GM12878 (cell line): ENCODE data around the gene CFAP299. TPM values are rescaled to one million over a fixed set of nuclear protein-coding genes. Genes with fewer than 3 reads are reported as not detected.

Experiments
- ATAC-seq: fragments of 200-7000 bp; cut with Tn5 transposase; 3 replicates; pipeline ENCODE4 v1.9.1; 2020; ENCODE audit warnings: mild to moderate bottlenecking, moderate library complexity
- BruUV-seq: library from RNA; stranded (reverse); fragments of 400-500 nt; replicated peaks from 2 replicates; lab custom pipeline; 2021; lab: Mats Ljungman, UMichigan
- CTCF ChIA-PET: fragments of 300-600 bp; sonication (Branson Sonifier 250); formaldehyde crosslinking; extraction: SDS; loops from one replicate; lab custom pipeline; 2021; ENCODE audit warnings: inconsistent platforms; lab: Yijun Ruan, JAX
- POLR2A ChIA-PET: fragments of 350-600 bp; formaldehyde crosslinking; extraction: SDS; loops from one replicate; lab custom pipeline; 2021; ENCODE audit warnings: inconsistent platforms; lab: Charles Lee
- RAD21 ChIA-PET: fragments of 300-600 bp; sonication (Branson Sonifier 250); formaldehyde crosslinking; loops from one replicate; lab custom pipeline; 2023; ENCODE audit warnings: antibody characterized with exemption; ENCODE audit not compliant: unreplicated experiment; lab: Charles Lee
- SMC1A ChIA-PET: fragments of 300-600 bp; sonication (Branson Sonifier 250); formaldehyde crosslinking; loops from one replicate; lab custom pipeline; 2023; ENCODE audit not compliant: unreplicated experiment, uncharacterized antibody; lab: Charles Lee
- DNase-seq: peaks from one replicate; pipeline ENCODE4 v3.0.0-alpha.2; 2011; ENCODE audit warnings: low read depth, low spot score
- FAIRE-seq: peaks from 3 replicates; lab custom pipeline; 2011; peaks lifted over from hg19 to GRCh38; lab: Jason Lieb, UNC
- H2AFZ ChIP-seq: 2 replicates; pipeline ENCODE4 v1.6.0; 2011; ENCODE audit warnings: low read depth, low read length, control low read depth; ENCODE audit not compliant: control insufficient read depth
- H3K27ac ChIP-seq: 2 replicates; pipeline ENCODE4 v1.5.1; 2011; ENCODE audit warnings: control low read depth; ENCODE audit not compliant: control insufficient read depth, insufficient read depth
- H3K27me3 ChIP-seq, 2 experiments: replicated peaks in 1 of 2; 2 replicates each; pipeline versions ENCODE4 v1.6.0 to v1.6.1; 2011; ENCODE audit warnings: low read length in 1 of 2; ENCODE audit not compliant: control insufficient read depth in 2 of 2, insufficient read depth in 2 of 2
- H3K36me3 ChIP-seq, 2 experiments: 2 replicates each; pipeline ENCODE4 v1.5.1; 2011; ENCODE audit warnings: low read length in 1 of 2; ENCODE audit not compliant: control insufficient read depth in 2 of 2, insufficient read depth in 2 of 2
- H3K4me1 ChIP-seq: 2 replicates; pipeline ENCODE4 v1.6.1; 2011; ENCODE audit warnings: mild to moderate bottlenecking, low read length, moderate library complexity, mixed read lengths; ENCODE audit not compliant: control insufficient read depth, insufficient read depth
- H3K4me2 ChIP-seq: 2 replicates; pipeline ENCODE4 v1.6.0; 2011; ENCODE audit warnings: control low read depth; ENCODE audit not compliant: control insufficient read depth, insufficient read depth
- H3K4me3 ChIP-seq: fragments of 200-600 bp; sonication (generic); 2 replicates; pipeline ENCODE4 v1.5.1; 2016
- H3K79me2 ChIP-seq: 2 replicates; pipeline ENCODE4 v1.6.0; 2011; ENCODE audit warnings: low read length; ENCODE audit not compliant: control insufficient read depth, insufficient read depth
- H3K9ac ChIP-seq: 2 replicates; pipeline ENCODE4 v1.8.0; 2011; ENCODE audit warnings: low read length, control low read depth, mixed read lengths; ENCODE audit not compliant: control insufficient read depth, insufficient read depth
- H3K9me3 ChIP-seq: replicated peaks from 3 replicates; pipeline ENCODE4 v1.5.1; 2011; ENCODE audit warnings: mild to moderate bottlenecking, low read length; ENCODE audit not compliant: control insufficient read depth, insufficient read depth
- H4K20me1 ChIP-seq: 2 replicates; pipeline ENCODE4 v1.6.0; 2011; ENCODE audit not compliant: control insufficient read depth, insufficient read depth
- ATF3 ChIP-seq: IDR thresholded peaks from 2 replicates; pipeline ENCODE4 v1.6.1; 2011; ENCODE audit warnings: low read depth, mild to moderate bottlenecking, low read length, moderate library complexity, borderline replicate concordance; ENCODE audit errors: extremely low read depth
- E2F8 ChIP-seq: fragments of 450-650 bp; IDR thresholded peaks from 2 replicates; pipeline ENCODE4 v1.6.1; 2018; ENCODE audit warnings: mild to moderate bottlenecking, low read depth, moderate library complexity; ENCODE audit not compliant: partially characterized antibody
- HSF1 ChIP-seq: fragments of 150-350 bp; IDR thresholded peaks from 2 replicates; pipeline ENCODE4 v1.6.1; 2014; ENCODE audit warnings: mild to moderate bottlenecking, low read depth, low read length
- NR2C2 ChIP-seq: IDR thresholded peaks from 2 replicates; pipeline ENCODE4 v1.6.1; 2011; ENCODE audit warnings: borderline replicate concordance, low read depth; ENCODE audit not compliant: control insufficient read depth, insufficient read length
- PAX8 ChIP-seq: fragments of 450-650 bp; IDR thresholded peaks from 2 replicates; pipeline ENCODE4 v1.6.1; 2017; ENCODE audit warnings: mild to moderate bottlenecking, moderate library complexity
- PBX3 ChIP-seq: IDR thresholded peaks from 2 replicates; pipeline ENCODE4 v1.6.1; 2011; ENCODE audit warnings: mild to moderate bottlenecking, low read depth, low read length, moderate library complexity; ENCODE audit not compliant: insufficient replicate concordance
- RBBP5 ChIP-seq: fragments of 200-600 bp; sonication (generic); conservative IDR thresholded peaks from 2 replicates; pipeline ENCODE4 v1.6.1; 2016
- SP1 ChIP-seq: IDR thresholded peaks from one replicate; pipeline ENCODE4 v1.6.1; 2011; ENCODE audit warnings: low read depth, low read length
- SUPT20H ChIP-seq: IDR thresholded peaks from 2 replicates; pipeline ENCODE4 v1.6.1; 2011; ENCODE audit warnings: low read depth, mild to moderate bottlenecking, low read length, moderate library complexity, borderline replicate concordance; ENCODE audit not compliant: control insufficient read depth
- USF2 ChIP-seq: IDR thresholded peaks from 2 replicates; pipeline ENCODE4 v1.6.1; 2011; ENCODE audit warnings: low read depth, low read length, improper control_type of control experiment, borderline replicate concordance
- YBX1 ChIP-seq: fragments of 450-650 bp; IDR thresholded peaks from 2 replicates; pipeline ENCODE4 v1.6.1; 2016; ENCODE audit warnings: antibody characterized with exemption
- ZNF592 ChIP-seq: fragments of 450-650 bp; IDR thresholded peaks from 2 replicates; pipeline ENCODE4 v1.6.1; 2017; ENCODE audit warnings: mild to moderate bottlenecking, moderate library complexity
- WGBS: methylation state at CpG from one replicate; pipeline ENCODE4 v1.1.6; 2016; ENCODE audit warnings: low lambda C conversion rate; ENCODE audit not compliant: insufficient replicate concordance, insufficient coverage; ENCODE audit errors: missing lambda C conversion rate; 5-methylcytosine and 5-hydroxymethylcytosine counted together
- in situ Hi-C: fragments of 300-500 bp; cut with MboI; formaldehyde crosslinking; loops from 9 replicates; pipeline ENCODE4 v1.14.3; 2018; ENCODE audit warnings: mixed read lengths
- intact Hi-C: fragments of 100-400 bp; cut with micrococcal nuclease; formaldehyde crosslinking; loops from one replicate; pipeline ENCODE4 v1.14.2; 2022; ENCODE audit not compliant: unreplicated experiment
- polyA plus RNA-seq, 11 experiments: library from polyadenylated mRNA; depleted of rRNA in 4 of 11; unstranded in 6 of 11; stranded (reverse) in 5 of 11; fragments of >200 nt; fragmentation: Nextera tagmentation in 4 of 11; fragmentation: Illumina TruSeq in 1 of 11; extraction: Ambion mirVana in 4 of 11; extraction: Trizol in 1 of 11; gene quantifications; 1 replicate in 1 of 11; 2 replicates in 10 of 11; pipeline versions ENCODE4 v1.2.1 to v1.2.3, GENCODE V29; 2011 to 2016; ENCODE audit warnings: inconsistent platforms in 2 of 11, missing spikeins in 2 of 11, low read depth in 1 of 11
- total RNA-seq, 4 experiments: library from RNA; depleted of rRNA in 3 of 4; stranded (reverse); fragments of >200 nt in 3 of 4; fragmentation: Illumina TruSeq in 1 of 4; extraction: Trizol in 1 of 4; gene quantifications; 2 replicates each; pipeline versions ENCODE4 v1.2.1 to v1.2.3, GENCODE V29; 2013 to 2021

CFAP299 gene
- total and polyA plus RNA-seq, 10 of the 15 experiments (the other 5 are each of a cell fraction or from before 2014, with no cell fraction given) = 0.06 to 0.34 TPM; not detected in 8

GRCh38 chr4:80798082-80798481 lies 462.6 kb downstream of the CFAP299 start:
- in situ Hi-C loops = no loop called here
- intact Hi-C loops = no loop called here
- no peak overlapping the region for H3K4me3 ChIP-seq
- ChIA-PET SMC1A (interaction anchor here (1.7 kb wide), 1 partner anchor 9 kb away, joined by 5 read pairs; no protein-coding TSS in a partner anchor), POLR2A (no interaction called here), CTCF (interaction anchor here (1.1 kb wide), 1 partner anchor 9 kb away, joined by 3 read pairs; no protein-coding TSS in a partner anchor), RAD21 (no interaction called here)
- no peaks in the 10 kb centered on the region; the same call in 2 of the 3 replicates for H3K9me3 ChIP-seq
- no peak overlapping the region for H3K9ac ChIP-seq
- H2AFZ ChIP-seq = no peak overlapping the region
- H4K20me1 ChIP-seq = no peaks in the 10 kb centered on the region
- H3K4me2 ChIP-seq = no peak overlapping the region
- BruUV-seq = no TSS peak
- WGBS = 18% methylated on average over 1 of the region's 1 CpG
- H3K79me2 ChIP-seq = no peaks in the 10 kb centered on the region
- ATAC-seq = no peak
- no peaks in the 10 kb centered on the region for H3K4me1 ChIP-seq
- DNase-seq = no peak
- H3K27ac ChIP-seq = no peak overlapping the region
- no peak for FAIRE-seq
- no peaks in the 10 kb centered on the region for H3K36me3 ChIP-seq
- no peaks in the 10 kb centered on the region for H3K27me3 ChIP-seq
- no peak for TF ChIP-seq SUPT20H
- no peak for TF ChIP-seq RBBP5
- TF ChIP-seq SP1 = no peak
- no peak for TF ChIP-seq USF2
- TF ChIP-seq YBX1 = no peak
- no peak for TF ChIP-seq NR2C2
- TF ChIP-seq PAX8 = no peak
- TF ChIP-seq E2F8 = no peak
- TF ChIP-seq HSF1 = no peak
- no peak for TF ChIP-seq PBX3
- no peak for TF ChIP-seq ZNF592
- no peak for TF ChIP-seq ATF3
